DND-41 (cell line): ENCODE data around the gene INPP4A.

Experiments used
- ATAC-seq: fragments of 200-7000 bp; cut with Tn5 transposase; 3 replicates; pipeline ENCODE4 v1.9.1; 2021; ENCODE audit warnings: low read depth; ENCODE audit not compliant: insufficient read depth
- DNase-seq: peaks from one replicate; pipeline ENCODE4 v3.0.0-alpha.2; 2020
- H2AFZ ChIP-seq: 2 replicates; pipeline ENCODE4 v1.6.0; 2012; ENCODE audit warnings: low read depth, low read length
- H3K27ac ChIP-seq: 2 replicates; pipeline ENCODE4 v1.5.1; 2012; ENCODE audit warnings: low read length, inconsistent platforms
- H3K27me3 ChIP-seq: fragments of 200-600 bp; sonication (generic); 2 replicates; pipeline ENCODE4 v1.6.0; 2012; ENCODE audit warnings: low read length, mild to moderate bottlenecking, inconsistent platforms; ENCODE audit not compliant: insufficient read depth, poor library complexity
- H3K36me3 ChIP-seq: 2 replicates; pipeline ENCODE4 v1.5.1; 2012; ENCODE audit warnings: low read length, inconsistent platforms; ENCODE audit not compliant: insufficient read depth
- H3K4me1 ChIP-seq: 2 replicates; pipeline ENCODE4 v1.5.1; 2012; ENCODE audit warnings: mild to moderate bottlenecking, low read length; ENCODE audit not compliant: insufficient read depth
- H3K4me2 ChIP-seq: 2 replicates; pipeline ENCODE4 v1.6.0; 2012; ENCODE audit warnings: mild to moderate bottlenecking, moderate library complexity, low read length, inconsistent platforms; ENCODE audit not compliant: insufficient read depth
- H3K4me3 ChIP-seq, 2 experiments: fragments of 200-600 bp in 1 of 2; shearing (Covaris generic) in 1 of 2; 2 replicates each; pipeline ENCODE4 v1.5.1; 2012 to 2016; ENCODE audit warnings: inconsistent platforms in 2 of 2, low read length in 2 of 2, mild to moderate bottlenecking in 2 of 2, low read depth in 1 of 2, moderate library complexity in 1 of 2
- H3K79me2 ChIP-seq: 2 replicates; pipeline ENCODE4 v1.6.0; 2012; ENCODE audit warnings: low read length, inconsistent platforms; ENCODE audit not compliant: insufficient read depth
- H3K9ac ChIP-seq: 2 replicates; pipeline ENCODE4 v1.6.0; 2012; ENCODE audit warnings: low read depth, mild to moderate bottlenecking, inconsistent platforms, low read length, moderate library complexity
- H3K9me3 ChIP-seq: 2 replicates; pipeline ENCODE4 v1.5.1; 2012; ENCODE audit warnings: low read length, moderate library complexity, mild to moderate bottlenecking, inconsistent platforms; ENCODE audit not compliant: insufficient read depth, severe bottlenecking
- H4K20me1 ChIP-seq: 2 replicates; pipeline ENCODE4 v1.6.0; 2012; ENCODE audit warnings: low read length; ENCODE audit not compliant: insufficient read depth
- CTCF ChIP-seq: IDR thresholded peaks from 2 replicates; pipeline ENCODE4 v1.5.1; 2012; ENCODE audit warnings: borderline replicate concordance, low read length, moderate library complexity, mild to moderate bottlenecking; ENCODE audit not compliant: poor library complexity, severe bottlenecking; ENCODE audit errors: extremely low read depth
- EZH2 ChIP-seq: IDR thresholded peaks from 3 replicates; pipeline ENCODE4 v1.6.1; 2012; ENCODE audit warnings: borderline replicate concordance, low read depth, mild to moderate bottlenecking, moderate library complexity, low read length, inconsistent platforms; ENCODE audit not compliant: severe bottlenecking

Gene INPP4A

DNA sequence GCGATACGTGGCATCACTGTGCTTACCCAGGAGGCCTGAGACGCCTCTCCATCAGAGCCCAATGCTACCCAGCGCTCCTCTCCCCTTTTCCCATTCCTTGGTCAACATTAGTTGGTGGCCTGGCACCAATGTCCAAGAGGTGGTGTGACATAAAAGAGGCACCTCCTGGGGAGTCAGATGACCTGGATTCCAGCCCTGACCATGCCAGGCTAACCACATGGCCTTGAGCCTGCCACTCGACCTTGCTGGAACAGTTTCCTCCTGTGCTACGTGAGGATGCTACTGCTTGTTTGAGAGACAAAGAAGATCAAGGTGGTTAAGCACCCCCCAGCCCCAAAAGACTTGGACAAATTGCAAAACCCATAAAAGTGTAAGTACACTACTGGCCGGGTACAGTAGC is 76.6 kb downstream of the INPP4A start:
- ATAC-seq: no peak
- no peak for TF ChIP-seq CTCF
- TF ChIP-seq EZH2: no peak

GRCh38 chr2:98522854-98523253 is 78.2 kb downstream of the INPP4A start:
- Histone ChIP-seq H3K79me2 (peaks cover 9% of the 10 kb centered on the region; the same call in 1 of the 2 replicates), H3K9me3 (no peaks in the 10 kb centered on the region), H3K36me3 (peaks cover 22% of the 10 kb centered on the region), H3K4me2 (no peak overlapping the region), H4K20me1 (peaks cover 14% of the 10 kb centered on the region; the same call in 1 of the 2 replicates), H3K27me3 (no peaks in the 10 kb centered on the region), H3K4me3 (no peak overlapping the region), H2AFZ (no peak overlapping the region), H3K4me1 (no peaks in the 10 kb centered on the region), H3K9ac (no peak overlapping the region), H3K27ac (no peak overlapping the region)
- TF ChIP-seq EZH2 (no peak), CTCF (no peak)
- ATAC-seq: no peak
- DNase-seq: no peak

More for the DNA sequence above, 76.6 kb downstream of the INPP4A start:
- H3K9ac ChIP-seq: no peak overlapping the region
- no peak overlapping the region for H3K4me3 ChIP-seq
- H3K27me3 ChIP-seq: no peaks in the 10 kb centered on the region
- no peak for DNase-seq
- H3K4me2 ChIP-seq: no peak overlapping the region
- H3K9me3 ChIP-seq: no peaks in the 10 kb centered on the region
- no peaks in the 10 kb centered on the region for H3K4me1 ChIP-seq
- H2AFZ ChIP-seq: no peak overlapping the region
- H3K27ac ChIP-seq: no peak overlapping the region
- H3K79me2 ChIP-seq: peaks cover 20% of the 10 kb centered on the region
- H4K20me1 ChIP-seq: peaks cover 19% of the 10 kb centered on the region; the same call in 1 of the 2 replicates
- H3K36me3 ChIP-seq: peaks cover 22% of the 10 kb centered on the region

- no peaks in the 10 kb centered on the region for H3K4me1 ChIP-seq
- DNase-seq (no peak), ATAC-seq (no peak)
- no peaks in the 10 kb centered on the region for H3K27me3 ChIP-seq
- peaks cover 8% of the 10 kb centered on the region; the same call in 1 of the 2 replicates for H4K20me1 ChIP-seq
- no peak overlapping the region for H3K4me3 ChIP-seq
- 0 out of 2 replicates have a peak, but pooled peaks cover 2% of the 10 kb centered on the region for H3K79me2 ChIP-seq
- no peaks in the 10 kb centered on the region for H3K9me3 ChIP-seq
- TF ChIP-seq CTCF (no peak), EZH2 (no peak)
- H3K9ac ChIP-seq: no peak overlapping the region
- H3K4me2 ChIP-seq: no peak overlapping the region
- H2AFZ ChIP-seq: no peak overlapping the region
- H3K27ac ChIP-seq: no peak overlapping the region
- H3K36me3 ChIP-seq: peaks cover 22% of the 10 kb centered on the region
Observed at GRCh38 chr2:98524168-98524567, 79.5 kb downstream of the INPP4A start.

GRCh38 chr2:98528349-98528748 is 83.7 kb downstream of the INPP4A start:
- DNase-seq (no peak), ATAC-seq (no peak)
- TF ChIP-seq CTCF: no peak
- no peak for TF ChIP-seq EZH2
- no peaks in the 10 kb centered on the region for H3K27me3 ChIP-seq
- no peak overlapping the region for H3K9ac ChIP-seq
- H3K4me3 ChIP-seq: no peak overlapping the region
- no peaks in the 10 kb centered on the region for H3K4me1 ChIP-seq
- H3K9me3 ChIP-seq: no peaks in the 10 kb centered on the region
- H2AFZ ChIP-seq: no peak overlapping the region
- no peaks in the 10 kb centered on the region for H4K20me1 ChIP-seq
- no peak overlapping the region for H3K27ac ChIP-seq
- H3K4me2 ChIP-seq: no peak overlapping the region
- peaks cover 14% of the 10 kb centered on the region; the same call in 1 of the 2 replicates for H3K36me3 ChIP-seq
- no peaks in the 10 kb centered on the region for H3K79me2 ChIP-seq
